ENCODE results near the gene RNU5B-1.

Gene RNU5B-1

GRCh38 chr15:65329288-65329983 is 25.0 kb downstream of the RNU5B-1 start:
- no peak for DNase-seq

- no peak for DNase-seq
These were observed 25.7 kb downstream of the RNU5B-1 start for GRCh38 chr15:65329984-65330735.

DNA sequence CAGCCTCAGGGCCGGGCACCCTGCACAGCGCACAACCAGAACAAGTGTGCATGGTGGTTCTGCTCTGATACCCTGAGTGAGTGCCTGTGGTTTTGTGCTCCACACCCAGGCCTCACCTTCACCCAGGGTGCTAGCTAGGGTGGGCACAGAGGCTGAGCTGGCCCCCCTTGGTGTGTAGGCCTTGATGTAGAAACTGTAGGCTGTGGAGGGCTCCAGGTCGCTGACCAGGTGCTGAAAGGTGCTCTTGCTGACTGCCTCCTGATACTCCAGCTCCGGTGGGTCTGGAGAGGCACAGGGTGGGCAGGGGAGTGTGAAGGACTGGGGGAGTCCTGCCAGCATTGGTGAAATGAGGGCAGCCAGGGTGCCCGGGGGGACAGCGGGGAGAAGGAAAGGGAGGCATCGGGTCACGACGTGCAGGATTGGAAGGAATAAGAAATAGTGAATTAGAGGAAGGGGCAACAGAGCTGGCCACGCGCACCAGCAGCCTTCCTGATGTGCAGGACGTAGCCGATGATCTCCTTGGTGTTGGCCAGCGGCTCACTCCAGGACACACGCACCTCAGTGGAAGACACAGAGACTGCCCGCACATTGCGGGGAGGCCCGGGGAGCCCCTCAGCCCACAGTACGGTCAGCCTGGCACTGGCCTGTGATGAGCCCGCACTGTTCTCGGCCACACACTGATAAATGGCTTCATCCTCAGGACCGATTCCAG is 26.6 kb downstream of the RNU5B-1 start:
- no peak for DNase-seq

DNA sequence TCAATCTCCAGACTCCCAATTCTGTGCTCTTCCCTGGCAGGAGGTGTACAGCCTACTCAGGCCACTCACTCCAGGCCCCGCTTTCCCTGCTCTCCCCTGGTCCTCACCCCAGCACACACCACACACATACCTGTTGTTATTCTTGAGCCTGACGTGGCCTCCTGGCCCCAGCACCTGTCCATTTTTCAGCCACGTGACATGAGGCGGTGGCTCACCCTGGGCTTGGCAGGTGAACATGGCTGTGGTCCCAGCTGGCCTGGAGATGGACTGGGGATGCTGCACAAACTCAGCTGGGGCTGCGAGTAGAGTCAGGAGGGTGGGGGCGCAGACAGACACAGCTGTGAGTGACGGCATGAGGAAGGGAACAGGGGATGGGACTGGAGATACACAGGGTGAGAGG is 27.3 kb downstream of the RNU5B-1 start:
- no peak for DNase-seq

DNA sequence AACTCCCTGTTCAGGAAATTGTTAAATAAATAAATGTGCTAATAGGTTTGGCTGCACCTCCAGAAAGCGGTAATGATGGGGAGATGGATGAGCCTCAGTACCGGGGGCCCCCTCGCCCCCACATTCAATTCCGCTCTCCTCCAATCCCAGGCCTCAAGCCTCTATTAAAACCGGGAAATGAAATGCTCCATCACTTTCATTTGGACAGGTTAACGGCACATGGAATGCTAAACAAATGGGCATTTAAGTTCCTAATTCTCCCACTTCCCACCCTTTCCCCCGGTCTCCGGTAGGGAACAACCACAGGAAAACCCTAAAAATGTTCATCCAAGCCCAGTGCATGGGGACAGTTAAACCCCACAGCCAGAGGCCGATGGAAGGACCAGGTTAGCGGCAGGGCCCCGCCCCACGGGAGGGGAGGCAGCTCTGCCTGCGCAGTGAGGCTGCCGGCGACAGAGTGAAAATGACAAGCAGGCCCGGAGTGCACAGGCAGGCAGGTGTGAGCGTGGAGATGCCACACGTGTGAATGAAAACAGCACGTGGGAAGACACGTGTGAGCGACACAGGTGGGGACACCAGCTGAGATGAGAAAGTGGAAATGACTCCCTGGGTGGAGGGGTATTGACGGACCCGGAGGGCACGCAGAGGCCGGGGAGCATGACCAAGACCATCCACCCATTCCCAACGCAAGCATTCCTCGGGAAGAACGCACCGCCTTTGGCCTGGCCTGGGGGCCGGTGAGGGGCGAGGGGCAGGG is 28.1 kb downstream of the RNU5B-1 start:
- no peak for DNase-seq

DNA sequence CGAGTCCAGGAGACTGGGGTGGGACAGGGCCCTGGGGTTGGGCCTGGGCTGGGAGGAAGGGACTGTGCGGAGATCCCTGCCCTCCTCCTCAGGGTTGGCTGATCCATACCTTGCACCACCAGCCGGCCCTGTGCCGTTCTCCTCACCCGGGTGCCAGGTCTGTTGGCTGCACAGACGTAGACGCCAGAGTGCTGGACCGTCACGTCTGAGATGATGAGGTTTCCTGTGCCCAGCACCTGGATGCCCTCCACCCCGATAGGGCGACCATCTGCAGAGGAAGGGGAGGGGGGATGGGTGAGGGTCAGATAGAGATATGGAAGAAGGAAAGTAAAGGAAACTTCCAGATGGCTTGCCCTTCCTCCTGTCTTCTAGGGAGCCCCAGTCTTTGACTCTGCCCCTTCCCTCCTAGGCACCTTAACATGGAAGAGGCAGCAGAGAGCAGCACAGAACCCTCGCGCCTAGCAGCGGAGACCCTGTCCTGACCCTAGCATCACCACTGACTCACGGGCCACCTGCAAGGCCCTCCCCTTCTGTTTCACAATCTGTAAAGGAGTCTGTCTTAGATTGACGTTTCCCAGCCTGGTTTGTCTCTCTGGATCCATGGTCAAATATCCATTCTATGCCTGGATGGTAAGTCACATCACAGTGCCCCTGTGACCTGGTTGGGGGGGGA is 28.8 kb downstream of the RNU5B-1 start:
- DNase-seq, result no peak

- no peak for DNase-seq
These were observed 29.4 kb downstream of the RNU5B-1 start for GRCh38 chr15:65333856-65334255.

GRCh38 chr15:65334586-65335231 is 30.2 kb downstream of the RNU5B-1 start:
- DNase-seq, result no peak

DNA sequence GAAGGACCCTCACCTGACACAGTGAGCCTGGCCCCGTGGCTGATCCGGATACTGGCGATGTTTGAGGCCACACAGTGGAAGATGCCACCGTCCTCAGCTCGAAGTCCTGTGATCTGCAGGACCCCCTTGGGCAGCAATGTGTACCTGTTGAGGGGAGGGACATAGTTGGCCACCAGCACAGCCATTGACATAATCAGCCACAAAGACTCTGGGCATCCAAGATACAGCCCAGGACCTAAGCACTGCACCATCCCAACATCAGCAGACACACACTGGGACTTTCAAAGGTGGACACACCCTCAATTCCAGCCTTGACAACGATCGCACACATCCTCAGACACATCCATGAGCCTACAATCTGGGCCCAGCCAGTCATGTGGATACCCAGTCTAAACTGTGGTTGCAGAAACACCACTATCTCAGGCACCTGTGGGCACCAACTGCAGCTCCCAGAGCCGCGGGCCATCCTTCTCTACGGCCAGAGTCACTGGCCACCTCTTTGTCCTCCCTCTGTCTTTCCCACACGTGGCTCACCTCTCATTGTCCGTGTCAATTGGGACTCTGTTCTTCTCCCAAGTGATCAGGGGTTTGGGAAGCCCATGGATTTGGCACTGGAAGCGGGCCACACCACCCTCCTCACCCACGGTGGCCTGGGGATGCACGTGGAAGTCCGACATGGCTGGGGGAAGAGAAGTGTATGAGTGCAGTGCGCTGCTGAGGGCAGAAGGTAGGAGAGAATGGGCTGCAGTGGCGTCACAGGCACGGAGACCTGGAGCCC is 31.0 kb downstream of the RNU5B-1 start:
- no peak for DNase-seq

DNA sequence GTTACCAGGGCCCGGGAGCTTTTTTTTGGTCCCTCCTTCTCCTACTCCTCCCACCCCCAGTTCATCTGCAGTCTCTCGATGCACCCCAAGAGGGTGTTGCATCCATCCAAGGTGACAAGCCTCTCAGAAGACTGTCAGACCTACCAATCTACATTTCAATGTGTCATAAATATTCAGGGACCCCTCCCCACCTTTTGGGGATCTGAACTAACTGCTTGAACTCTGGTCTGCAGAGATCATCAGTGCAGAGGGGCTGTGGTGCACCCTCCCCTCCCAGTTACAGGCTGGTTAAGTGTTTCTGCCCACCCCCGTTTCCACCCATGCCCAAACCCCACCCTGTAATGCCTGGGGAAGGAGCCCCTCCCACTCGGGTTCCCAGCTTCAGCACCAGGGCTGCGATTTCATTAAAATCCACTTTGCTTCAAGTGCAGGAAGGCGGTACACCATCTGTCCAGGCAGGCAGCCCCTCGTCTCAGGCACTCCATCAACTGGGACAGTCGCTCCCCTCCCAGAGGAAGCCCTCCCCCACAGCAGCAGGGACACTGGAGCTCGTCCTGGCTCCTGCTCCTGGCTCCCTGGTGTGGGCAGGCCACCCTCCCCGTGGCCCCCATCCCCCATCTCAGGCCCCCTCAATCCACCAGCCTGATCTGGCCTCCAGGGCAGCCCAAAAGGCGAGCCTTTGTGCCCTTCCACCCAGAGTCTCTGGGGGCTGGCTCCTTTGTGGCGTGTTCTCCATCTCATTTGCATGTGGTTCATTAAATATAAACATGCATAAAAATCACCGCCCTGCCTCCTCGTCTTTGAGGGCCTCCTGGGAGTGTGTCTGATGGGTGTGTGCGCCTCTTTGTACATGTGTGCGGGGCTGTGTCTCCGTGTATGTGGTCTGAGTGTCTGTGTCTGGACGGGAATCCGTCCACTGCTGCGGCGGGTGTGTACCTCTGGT is 32.3 kb downstream of the RNU5B-1 start:
- no peak for DNase-seq

DNA sequence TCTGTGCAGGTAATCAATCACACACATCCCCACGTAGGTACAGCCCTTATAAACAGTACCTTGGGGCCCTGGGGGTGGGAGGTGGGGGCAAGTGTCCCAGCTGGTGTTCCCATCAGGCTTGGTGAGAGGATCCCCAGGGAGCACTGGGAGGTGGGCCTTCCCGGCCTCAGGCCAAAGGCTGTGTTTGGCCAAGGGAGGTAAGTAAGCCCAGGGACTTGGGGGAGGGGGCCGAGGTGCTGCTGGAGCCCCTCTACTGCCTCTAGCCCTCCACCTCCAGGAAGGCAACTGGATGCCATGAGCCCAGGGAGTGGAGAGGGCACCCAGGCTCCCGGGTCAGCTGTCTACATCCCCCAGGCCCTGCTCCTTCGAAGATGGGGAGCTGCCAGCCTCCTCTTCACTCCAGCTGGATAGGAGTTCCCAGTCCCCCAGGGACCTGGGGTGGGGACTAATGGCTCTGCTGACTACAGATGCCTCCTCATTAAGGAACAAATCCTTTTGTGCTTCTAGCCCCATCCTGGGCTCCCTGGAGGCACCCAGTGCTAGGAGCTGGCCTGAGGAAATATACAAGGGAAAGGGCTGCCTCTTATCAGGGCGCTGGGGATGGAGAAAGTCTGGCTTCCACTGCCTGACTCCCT is 33.1 kb downstream of the RNU5B-1 start:
- DNase-seq, result no peak

DNA sequence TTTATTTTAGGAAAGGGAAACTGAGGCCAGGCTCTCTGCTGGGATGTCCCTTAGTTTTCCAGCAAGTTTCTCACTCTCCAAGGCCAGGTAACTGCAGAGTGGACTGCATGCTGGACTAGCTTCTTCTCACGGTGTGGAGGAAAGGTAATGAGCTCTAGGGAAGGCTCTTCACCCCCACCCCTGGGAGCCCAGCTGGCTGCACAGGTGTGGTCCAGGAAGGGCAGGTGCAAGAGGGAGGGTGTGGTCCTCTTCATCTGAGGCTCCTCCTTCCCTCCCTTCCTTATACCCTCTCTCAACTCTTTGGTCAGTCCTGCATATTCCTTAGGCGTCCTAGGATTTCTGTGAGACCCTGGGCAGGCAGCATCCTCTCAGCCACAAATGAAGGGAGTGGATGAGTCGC is 33.9 kb downstream of the RNU5B-1 start:
- no peak for DNase-seq

GRCh38 chr15:65338823-65339222 is 34.3 kb downstream of the RNU5B-1 start:
- no peak for DNase-seq

DNA sequence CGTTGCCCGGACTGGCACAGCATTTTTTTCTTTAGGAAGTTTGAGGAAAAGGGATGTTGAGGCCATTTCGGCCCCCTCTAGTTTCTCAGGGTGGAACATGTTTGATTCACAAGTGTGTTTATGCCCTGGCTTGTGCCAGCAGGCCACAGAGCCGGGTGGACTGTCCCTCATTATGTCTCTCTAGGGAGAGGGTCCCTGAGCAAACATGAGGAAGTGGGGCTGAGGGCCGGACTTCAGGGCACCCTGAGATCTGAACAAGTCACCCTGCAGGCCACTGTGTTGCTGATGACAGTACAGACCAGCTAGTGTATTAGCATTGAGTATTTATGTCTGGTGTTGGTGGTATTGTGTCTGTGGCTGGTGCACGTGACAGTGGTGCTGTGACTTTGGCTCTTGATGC is 34.9 kb downstream of the RNU5B-1 start:
- DNase-seq, result no peak

DNA sequence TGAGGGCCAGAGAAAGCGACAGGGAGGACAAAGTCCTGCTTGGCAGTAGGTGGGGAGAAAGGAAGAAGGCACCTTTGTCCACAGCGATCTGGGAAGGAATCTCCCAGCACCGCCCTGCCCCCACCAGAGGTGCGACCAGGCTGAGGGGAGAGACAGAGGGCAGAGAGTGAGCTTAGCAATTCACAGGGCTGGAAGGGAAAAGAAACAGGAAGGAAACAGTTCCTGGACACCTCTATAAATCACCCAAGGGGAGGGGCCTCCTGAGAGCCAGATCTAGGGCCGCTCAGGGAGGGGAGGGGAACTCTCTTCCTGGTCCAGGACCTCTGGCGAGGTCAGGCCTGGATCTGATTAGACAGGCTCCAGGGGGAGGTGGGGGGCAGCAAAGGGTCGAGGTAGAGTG is 35.4 kb downstream of the RNU5B-1 start:
- no peak for DNase-seq

GRCh38 chr15:65342493-65342892 is 38.0 kb downstream of the RNU5B-1 start:
- DNase-seq, result no peak

DNA sequence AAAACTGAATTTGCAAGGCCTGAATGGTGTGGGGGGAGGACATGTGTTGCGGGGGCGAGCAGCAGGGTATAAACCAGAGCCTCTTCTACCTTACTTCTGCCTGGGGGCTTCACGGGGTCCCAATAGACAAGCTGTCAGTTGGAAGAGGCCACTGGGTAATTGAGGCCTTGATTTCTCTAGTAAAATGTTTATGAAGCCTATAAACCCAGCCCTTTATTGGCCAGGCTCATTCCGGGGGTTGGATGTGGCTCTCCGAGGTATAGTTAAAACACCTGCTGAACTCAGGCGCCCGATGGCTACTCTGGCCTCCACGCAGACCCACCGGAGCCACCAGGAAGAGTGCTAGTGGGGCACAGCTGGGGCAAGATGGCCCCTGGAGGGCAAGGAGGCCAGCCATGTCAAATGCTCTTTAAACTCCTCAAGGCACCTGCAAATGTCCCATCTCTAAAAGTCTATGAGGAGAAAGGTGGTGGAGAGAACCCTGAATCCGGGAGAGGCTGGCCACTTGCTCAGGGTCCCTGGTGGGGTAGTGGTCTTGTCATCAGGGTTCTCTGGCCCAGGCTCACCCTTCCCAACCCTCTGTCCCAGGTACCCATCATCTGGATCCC is 39.0 kb downstream of the RNU5B-1 start:
- DNase-seq, result no peak

GRCh38 chr15:65344214-65344913 is 39.9 kb downstream of the RNU5B-1 start:
- no peak for DNase-seq

DNA sequence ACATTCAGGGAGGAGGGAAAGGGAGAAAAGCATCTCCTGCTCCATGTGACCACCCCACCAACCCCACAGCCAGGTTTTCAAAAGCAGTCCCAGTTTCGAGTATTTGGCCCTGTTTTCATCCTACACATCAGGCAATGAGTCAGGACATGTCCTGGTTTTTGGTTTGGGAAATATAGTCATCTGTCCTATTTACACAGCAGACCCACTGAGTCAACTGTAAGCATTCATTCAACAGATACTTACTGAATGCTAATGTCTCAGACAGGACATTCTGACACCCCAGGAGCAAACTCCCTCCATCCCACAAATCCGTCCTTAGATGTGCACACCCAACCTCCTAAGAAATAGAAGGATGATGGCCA is 40.4 kb downstream of the RNU5B-1 start:
- DNase-seq, result no peak

All from CD4-positive, alpha-beta T cell treated with Interleukin-17A for 4 hours (primary cell).